ENCODE measurements around the gene OPRM1.

DNA sequence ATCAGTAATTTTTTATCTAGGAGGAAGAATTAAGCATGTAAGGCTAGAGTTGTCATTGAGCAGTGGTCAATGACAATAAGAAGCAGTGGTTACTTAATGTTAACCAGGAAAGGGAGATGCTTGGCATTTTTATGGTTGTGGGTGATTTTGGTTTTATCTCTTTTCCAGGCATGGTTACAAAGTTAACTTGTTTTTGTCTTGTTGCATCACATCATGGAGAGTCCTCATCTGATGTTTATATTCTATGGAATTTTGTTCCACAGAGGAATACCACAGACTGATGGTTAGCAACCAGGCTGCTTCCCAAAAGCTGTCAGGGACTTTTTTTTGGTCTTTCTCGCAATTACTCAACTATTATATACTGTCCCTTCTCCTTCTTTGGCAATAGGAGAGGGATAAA lies 32.7 kb downstream of the OPRM1 start:
- TF ChIP-seq, protein P1, sequence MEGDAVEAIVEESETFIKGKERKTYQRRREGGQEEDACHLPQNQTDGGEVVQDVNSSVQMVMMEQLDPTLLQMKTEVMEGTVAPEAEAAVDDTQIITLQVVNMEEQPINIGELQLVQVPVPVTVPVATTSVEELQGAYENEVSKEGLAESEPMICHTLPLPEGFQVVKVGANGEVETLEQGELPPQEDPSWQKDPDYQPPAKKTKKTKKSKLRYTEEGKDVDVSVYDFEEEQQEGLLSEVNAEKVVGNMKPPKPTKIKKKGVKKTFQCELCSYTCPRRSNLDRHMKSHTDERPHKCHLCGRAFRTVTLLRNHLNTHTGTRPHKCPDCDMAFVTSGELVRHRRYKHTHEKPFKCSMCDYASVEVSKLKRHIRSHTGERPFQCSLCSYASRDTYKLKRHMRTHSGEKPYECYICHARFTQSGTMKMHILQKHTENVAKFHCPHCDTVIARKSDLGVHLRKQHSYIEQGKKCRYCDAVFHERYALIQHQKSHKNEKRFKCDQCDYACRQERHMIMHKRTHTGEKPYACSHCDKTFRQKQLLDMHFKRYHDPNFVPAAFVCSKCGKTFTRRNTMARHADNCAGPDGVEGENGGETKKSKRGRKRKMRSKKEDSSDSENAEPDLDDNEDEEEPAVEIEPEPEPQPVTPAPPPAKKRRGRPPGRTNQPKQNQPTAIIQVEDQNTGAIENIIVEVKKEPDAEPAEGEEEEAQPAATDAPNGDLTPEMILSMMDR (optimal IDR thresholded peaks at IDR 0.05 in 1 of 3, IDR thresholded peaks at IDR 0.05 in 1 of 3, conservative IDR thresholded peaks at IDR 0.05 in 1 of 3; ENCODE audit: extremely low read depth in 1 of 3, insufficient read depth in 2 of 3, low read length in 3 of 3), result no peak
- TF ChIP-seq EZH2 (IDR thresholded peaks at IDR 0.05; ENCODE audit: low read length), result no peak
